ENCODE results near the gene COL24A1. TPM values are rescaled to one million over a fixed set of nuclear protein-coding genes. Genes with fewer than 3 reads are reported as not detected.

The COL24A1 gene
- total and polyA plus RNA-seq, 2 of the 8 experiments (the other 6 are each of a cell fraction or from before 2014, with no cell fraction given): 0.23 to 1.1 TPM

DNA sequence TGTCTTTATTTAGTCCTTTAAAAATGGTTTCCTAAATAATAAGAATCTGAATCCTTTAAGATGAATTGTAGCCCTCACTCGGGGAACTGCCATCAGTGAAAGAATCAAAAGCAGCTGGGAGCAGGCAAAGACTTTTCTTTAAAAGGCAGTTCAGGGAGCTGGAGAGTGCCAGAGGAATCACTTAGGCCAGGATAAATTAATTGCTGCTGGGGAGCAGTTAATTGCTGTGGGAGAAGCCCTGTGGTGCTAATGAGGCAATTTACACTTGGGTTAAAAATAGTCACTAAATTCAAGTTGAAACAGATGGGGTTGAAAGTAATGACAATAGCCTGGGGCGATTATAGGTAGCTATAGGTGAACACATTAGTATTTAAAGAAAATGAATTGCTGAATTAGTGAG lies 38.7 kb upstream of the COL24A1 start:
- Histone ChIP-seq H3K27ac (ENCODE audit: low read depth, low read length) (no peak overlapping the region), H3K4me3 (ENCODE audit: extremely low read depth in 1 of 4, insufficient read depth in 2 of 4, low read depth in 3 of 4, low read length in 4 of 4) (no peak overlapping the region), H3K4me1 (replicated peaks in 1 of 4; ENCODE audit: control insufficient read depth in 3 of 4, insufficient read depth in 4 of 4, low read length in 3 of 4) (no peaks in the 10 kb centered on the region; a peak in 1 of 7 replicates), H2BK15ac (ENCODE audit: low read length) (no peak overlapping the region), H3K27me3 (replicated peaks in 1 of 4; ENCODE audit: control insufficient read depth in 3 of 4, extremely low read depth in 1 of 4, insufficient read depth in 3 of 4, low read length in 3 of 4) (no peaks in the 10 kb centered on the region), H3K56ac (replicated peaks; ENCODE audit: insufficient read length, low read depth, low read length) (no peak overlapping the region), H3K4me2 (ENCODE audit: insufficient read depth in 1 of 2, low read depth in 2 of 2, low read length in 2 of 2) (0 out of 4 replicates have a peak overlapping the region, but pooled peaks of 1 of the 2 experiments have one; percentile 0), H3K14ac (ENCODE audit: insufficient read length) (no peak overlapping the region), H4K5ac (ENCODE audit: insufficient read length, low read depth, low read length) (no peak overlapping the region), H3K36me3 (ENCODE audit: control insufficient read depth in 2 of 4, insufficient read depth in 4 of 4, low read length in 3 of 4) (no peaks in the 10 kb centered on the region), H3K18ac (ENCODE audit: extremely low read depth, low read length) (no peak overlapping the region), H4K20me1 (replicated peaks in 1 of 2; ENCODE audit: control insufficient read depth in 1 of 2, insufficient read depth in 2 of 2, low read length in 2 of 2) (no peaks in the 10 kb centered on the region), H3K9me3 (ENCODE audit: insufficient read depth in 2 of 2, low read depth in 1 of 2, low read length in 1 of 2) (no peaks in the 10 kb centered on the region), H3K23me2 (ENCODE audit: low read depth, low read length) (no peaks in the 10 kb centered on the region), H4K8ac (ENCODE audit: extremely low read depth, insufficient read depth, low read length) (no peak overlapping the region), H2BK5ac (ENCODE audit: low read depth, low read length) (no peak overlapping the region), H2AK5ac (ENCODE audit: low read depth, low read length) (no peak overlapping the region), H4K91ac (replicated peaks; ENCODE audit: insufficient read length, low read length) (no peak overlapping the region), H2BK20ac (ENCODE audit: low read length) (no peak overlapping the region), H3K79me1 (ENCODE audit: low read depth, low read length) (no peaks in the 10 kb centered on the region), H2BK12ac (ENCODE audit: low read depth, low read length) (no peak overlapping the region), H3K4ac (replicated peaks; ENCODE audit: insufficient read length, low read depth, low read length) (no peak overlapping the region), H3K9ac (replicated peaks in 1 of 4; ENCODE audit: extremely low read depth in 1 of 4, low read depth in 3 of 4, low read length in 3 of 4) (no peak overlapping the region), H3K23ac (ENCODE audit: insufficient read length) (no peak overlapping the region), H2BK120ac (replicated peaks; ENCODE audit: low read depth, low read length) (no peak overlapping the region), H3K79me2 (ENCODE audit: control insufficient read depth in 1 of 2, insufficient read depth in 2 of 2, low read length in 2 of 2) (no peaks in the 10 kb centered on the region), H2AFZ (ENCODE audit: low read length) (no peak overlapping the region)
- POLR2A ChIA-PET (ENCODE audit: partially characterized antibody): no interaction called here
- no peak for FAIRE-seq
- no peak for DNase-seq (ENCODE audit: low read depth in 1 of 2, low spot score in 2 of 2)
- TF ChIP-seq, protein P1, sequence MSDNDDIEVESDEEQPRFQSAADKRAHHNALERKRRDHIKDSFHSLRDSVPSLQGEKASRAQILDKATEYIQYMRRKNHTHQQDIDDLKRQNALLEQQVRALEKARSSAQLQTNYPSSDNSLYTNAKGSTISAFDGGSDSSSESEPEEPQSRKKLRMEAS (IDR thresholded peaks at IDR 0.05): no peak
- peak; percentile 55 for TF ChIP-seq NANOG (IDR thresholded peaks at IDR 0.05; ENCODE audit: insufficient read depth, low read depth, low read length, poor library complexity, severe bottlenecking)
- WGBS, 2 experiments (ENCODE audit: extremely low coverage in 1 of 2, insufficient coverage in 1 of 2, insufficient read length in 1 of 2, insufficient replicate concordance in 2 of 2, low coverage in 1 of 2, low lambda C conversion rate in 2 of 2, missing lambda C conversion rate in 1 of 2): 70% methylated on average over 2 of the region's 2 CpGs; no CpG with 5 or more reads in 1 of the 2 experiments
- CTCF ChIA-PET (ENCODE audit: partially characterized antibody): no interaction called here

Data from H1 (cell line).